ENCODE data around the gene RABL6.
"Not testable (repeated sequence)": the region's sequence is repeated elsewhere in the genome, so short reads cannot be mapped to it uniquely, and the experiment has no call there.

RABL6 gene

GRCh38 chr9:136795000-136795348, 12.8 kb upstream of the RABL6 start:
- DNase-seq: no peak

DNA sequence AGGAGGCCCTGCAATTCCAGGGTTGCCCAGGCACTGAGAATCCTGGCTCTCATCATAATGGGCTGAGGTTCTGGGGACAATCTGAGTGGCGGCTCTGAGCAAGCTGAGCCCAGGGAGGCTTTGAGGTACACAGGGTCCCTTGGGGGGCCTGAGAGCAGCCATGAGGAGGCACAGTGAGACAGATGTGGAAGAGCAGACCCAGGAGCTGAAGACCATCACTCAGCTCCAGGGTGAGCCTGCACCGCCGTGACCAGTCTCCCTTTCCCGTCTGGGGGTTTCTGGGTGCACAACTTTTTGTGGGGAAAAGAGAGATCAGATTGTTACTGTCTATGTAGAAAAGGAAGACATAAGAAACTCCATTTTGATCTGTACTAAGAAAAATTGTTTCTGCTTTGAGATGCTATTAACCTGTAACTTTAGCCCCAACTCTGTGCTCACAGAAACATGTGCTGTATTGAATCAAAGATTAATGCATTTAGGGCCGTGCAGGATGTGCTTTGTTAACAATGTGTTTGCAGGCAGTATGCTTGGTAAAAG, 11.4 kb upstream of the RABL6 start, which contains the start of gene CCDC183:
Gene CCDC183 (plus strand): TSS at position 101 of the 537 bp plus-strand sequence. CDS start 60 bp downstream, at position 161.
- no peak for DNase-seq

- peak; percentile 39 for DNase-seq
Observed at GRCh38 chr9:136796775-136797347, 10.9 kb upstream of the RABL6 start.

DNA sequence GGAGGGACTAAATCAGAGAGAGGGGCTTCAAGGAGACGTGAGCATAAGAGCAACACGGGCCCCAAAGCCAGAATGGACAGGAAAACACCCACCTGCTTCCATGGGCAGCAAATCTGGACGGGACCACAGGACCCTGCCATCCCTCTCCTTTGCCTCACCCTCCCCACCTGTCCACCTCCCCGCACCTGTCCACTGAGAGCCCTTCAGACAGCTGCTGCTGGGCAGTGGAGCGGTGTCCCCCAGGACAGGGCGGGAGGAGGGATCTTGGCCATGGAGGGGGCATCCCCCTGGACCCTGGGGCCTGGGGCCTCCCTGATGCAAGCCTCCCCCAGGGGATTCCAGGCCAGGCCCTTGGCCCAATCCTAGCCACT, 9.1 kb upstream of the RABL6 start:
- no peak for DNase-seq

GRCh38 chr9:136799079-136799853, 8.5 kb upstream of the RABL6 start:
- no peak for DNase-seq

DNA sequence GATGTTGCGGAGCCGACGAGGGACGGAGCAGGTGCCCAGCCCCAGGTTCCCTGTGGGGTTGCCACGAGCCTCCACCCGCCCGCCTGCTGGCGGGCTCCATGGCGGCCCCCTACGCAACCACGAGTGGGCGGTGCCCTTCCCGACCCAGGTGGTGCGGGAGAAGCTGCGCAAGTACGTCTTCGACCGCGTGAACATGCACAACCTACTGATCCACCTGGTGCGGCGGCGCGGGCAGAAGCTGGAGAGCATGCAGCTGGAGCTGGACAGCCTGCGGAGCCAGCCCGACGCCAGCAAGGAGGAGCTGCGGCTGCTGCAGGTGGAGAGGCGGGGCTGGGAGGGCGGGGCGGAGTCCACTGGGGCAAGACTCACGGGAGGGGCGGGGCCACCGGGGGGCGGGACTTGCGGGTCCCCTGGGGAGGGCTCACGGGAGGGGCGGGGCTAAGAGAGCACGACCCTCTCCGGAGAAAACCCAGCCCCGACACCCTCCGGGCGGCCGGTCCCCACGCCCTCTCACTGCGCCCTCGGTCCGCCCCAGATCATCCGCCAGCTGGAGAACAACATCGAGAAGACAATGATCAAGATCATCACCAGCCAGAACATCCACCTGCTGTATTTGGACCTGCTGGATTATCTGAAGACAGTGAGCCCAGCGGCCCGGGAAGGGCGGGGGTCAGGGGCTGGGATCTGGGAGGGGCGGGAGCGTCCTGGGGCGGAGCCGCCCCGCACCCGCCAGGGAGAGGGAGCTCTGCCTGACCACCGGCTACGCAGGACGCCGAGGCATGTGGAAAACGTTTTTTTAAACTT, 7.7 kb upstream of the RABL6 start:
- peak; percentile 34 for DNase-seq

GRCh38 chr9:136802321-136802720, 5.4 kb upstream of the RABL6 start:
- DNase-seq: no peak

DNA sequence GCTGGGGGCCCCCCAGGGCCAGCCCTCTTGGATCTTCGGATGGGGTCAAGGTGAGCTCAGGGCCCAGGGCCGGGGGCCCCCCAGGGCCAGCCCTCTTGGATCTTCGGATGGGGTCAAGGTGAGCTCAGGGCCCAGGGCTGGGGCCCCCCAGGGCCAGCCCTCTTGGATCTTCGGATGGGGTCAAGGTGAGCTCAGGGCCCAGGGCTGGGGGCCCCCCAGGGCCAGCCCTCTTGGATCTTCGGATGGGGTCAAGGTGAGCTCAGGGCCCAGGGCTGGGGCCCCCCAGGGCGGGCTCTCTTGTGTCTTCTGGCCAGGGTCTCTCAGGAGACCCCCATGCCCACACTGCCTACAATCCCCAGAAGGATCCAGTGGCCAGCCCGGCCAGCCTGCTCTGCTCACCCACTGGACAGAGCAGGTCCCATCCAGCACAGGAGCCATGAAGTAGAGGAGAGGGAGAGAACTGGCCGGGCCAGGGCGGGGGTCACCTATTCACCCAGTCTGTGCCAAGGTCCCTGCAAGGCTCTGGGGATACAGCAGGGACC, 4.7 kb upstream of the RABL6 start:
- DNase-seq: not testable (repeated sequence)

DNA sequence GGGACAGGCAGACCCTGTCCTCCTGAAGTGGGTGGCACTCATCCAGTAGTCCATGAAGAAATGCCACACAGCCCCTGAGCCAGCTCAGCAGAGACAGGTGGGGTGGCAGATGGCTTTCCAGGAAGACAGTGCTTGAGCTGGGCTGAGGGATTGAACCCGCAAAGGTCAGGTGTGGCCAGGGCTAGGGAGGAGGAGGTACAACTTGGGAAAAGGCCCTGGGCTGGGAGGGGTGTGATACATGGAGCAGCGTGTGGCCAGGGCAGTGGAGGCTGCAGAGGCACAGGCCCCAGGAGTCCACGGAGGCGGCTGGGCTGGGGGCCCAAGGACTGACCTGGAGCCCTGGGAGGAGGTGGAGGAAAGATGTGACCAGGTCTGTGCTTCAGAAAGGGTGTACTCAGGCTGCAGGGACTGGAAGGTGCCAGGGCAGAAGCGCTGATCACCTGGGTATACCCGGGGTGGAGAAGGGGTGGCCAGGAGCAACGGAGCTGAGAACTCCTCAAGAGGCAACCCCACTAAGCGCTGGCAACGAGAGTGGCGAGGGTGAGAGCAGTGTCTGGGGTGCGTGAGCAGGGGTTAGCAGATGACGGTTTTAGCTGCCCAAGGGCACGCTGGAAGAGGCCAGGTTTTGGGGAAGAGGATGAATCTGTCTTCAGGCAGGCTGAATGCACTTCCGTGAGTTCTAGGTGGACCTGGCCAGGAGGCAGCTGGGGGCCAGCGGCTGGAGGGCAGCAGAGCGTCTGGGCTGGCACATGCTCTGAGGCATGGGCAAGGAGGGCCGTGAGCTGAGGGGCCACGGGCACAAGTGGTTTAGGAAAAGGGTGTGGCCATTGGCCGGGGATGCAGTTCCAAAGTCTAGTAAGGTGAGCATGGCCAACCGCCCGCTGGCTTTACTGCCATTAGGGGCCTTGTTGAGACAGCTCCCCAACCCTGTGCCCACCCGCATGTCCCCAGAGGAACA, 3.9 kb upstream of the RABL6 start:
- no peak for DNase-seq

DNA sequence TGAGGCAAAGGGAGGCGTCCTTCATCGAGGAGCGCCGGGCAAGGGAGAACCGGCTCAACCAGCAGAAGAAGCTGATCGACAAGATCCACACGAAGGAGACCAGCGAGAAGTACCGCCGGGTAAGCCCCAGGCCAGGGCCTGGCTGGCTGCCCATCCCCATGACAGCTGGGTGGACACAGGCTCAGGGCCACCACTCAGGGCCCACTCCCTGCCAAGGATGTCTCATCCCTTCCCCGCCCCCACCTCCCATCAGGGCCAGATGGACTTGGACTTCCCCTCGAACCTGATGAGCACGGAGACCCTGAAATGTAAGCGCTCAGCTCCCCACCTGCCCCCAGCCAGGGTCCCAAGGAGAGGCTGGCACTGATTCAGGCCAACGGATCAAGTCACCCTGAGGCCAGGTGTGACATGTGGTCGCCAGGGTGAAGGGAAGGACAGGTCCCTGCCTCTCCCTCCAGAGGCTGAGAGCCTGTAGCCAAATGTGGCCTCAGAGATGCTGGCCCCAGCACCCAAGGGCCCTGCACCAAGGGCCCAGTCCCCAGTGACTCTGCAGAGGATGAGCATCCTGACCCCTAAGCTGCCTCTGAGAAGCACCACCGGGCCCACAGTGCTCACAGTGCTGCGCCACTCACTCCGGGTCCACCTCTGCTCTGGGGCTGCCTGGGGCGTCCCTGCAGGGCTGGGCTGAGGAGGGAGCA, 3.1 kb upstream of the RABL6 start:
- no peak for DNase-seq

DNA sequence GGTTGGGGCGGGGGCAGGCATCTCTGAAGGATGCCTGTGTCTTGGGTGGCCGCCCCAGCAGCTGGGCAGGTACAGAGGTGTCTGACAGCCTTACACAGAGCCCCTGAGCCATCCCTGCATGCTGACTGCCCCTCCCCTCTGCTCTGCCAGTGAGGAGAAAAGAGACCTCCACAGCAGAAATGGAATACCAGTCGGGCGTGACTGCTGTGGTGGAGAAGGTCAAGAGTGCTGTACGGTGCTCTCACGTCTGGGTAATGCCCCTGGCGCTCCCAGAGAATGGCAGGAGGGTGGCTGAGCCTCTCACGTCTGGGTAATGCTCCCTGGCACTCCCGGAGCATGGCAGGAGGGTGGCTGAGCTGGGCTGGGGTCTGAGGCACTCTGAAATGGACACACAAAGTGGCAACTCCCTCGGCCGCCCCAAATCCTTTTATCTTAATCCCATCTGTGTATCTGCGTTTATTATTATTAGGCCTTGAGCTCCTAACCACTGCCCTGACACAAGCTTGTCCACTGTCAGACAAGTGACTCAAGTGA, 2.5 kb upstream of the RABL6 start:
- no peak for DNase-seq

- DNase-seq: no peak
Observed at GRCh38 chr9:136806067-136806466, 1.7 kb upstream of the RABL6 start.

- DNase-seq: no peak
Observed at GRCh38 chr9:136806631-136807201, 1.0 kb upstream of the RABL6 start.

- DNase-seq: no peak
Observed at GRCh38 chr9:136808075-136808805, 492 bp downstream of the RABL6 start.

GRCh38 chr9:136808806-136809158, 1.0 kb downstream of the RABL6 start:
- peak; percentile 23 for DNase-seq

GRCh38 chr9:136814725-136815421, 7.1 kb downstream of the RABL6 start:
- no peak for DNase-seq

DNA sequence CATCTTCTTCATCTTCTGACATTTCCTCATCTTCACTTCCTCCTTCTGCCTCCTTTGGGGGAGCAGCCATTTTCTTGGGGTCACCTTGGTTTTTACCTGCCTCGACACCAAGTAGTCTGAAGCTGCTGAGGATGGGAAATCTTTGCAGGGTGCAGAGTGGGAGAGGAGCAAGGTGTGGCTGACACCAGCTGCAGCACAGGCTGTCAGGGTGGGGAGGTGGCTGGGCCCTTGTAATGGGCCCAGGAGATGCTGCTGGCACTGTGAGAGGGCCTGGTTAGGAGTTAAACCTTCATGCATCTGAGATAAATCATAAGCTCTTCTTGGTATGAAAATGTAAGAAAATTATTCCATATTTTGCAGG, 7.7 kb downstream of the RABL6 start:
- DNase-seq: no peak

DNA sequence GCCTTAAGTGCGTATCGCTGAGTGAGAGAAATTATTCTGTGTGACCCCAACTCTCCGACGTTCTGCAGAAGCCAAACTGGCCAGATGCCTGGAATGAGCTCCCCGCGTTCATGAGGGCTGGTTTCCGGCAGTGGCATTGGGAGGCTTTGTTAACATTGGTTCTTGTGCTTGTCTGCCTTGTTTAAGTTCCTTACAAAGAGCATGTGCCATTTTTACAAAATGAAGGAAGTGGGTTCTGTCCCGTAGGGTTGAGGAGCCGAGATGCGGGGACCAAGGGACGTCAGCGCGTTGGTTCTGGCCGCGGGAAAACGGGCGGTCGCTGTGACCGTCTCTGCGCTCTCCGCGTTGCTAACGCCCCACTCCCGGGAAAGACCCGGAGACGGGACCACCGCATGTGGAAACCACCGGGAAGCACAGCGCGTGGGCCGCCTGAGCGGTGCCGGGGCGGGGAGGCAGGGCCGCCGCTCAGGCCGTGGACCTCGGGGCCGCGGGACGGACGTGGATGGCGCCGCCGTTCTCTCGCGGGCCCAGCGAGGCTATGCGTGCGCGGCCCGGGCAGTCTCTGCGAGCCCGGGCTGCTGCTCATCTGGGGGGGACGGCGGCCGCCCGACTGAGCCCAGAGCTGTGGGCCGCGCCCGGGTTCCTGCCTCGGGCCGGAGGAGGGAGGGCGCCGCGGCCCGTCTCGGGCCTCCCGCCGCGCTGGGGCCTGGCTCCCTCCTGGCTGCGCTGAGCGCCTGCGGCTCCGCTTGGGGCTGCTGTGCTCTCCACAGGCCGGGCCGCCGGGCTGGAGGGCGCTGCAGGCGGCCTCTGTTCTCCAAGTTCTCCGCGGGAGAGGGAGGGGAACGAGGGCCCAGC, 13.4 kb downstream of the RABL6 start:
- peak; percentile 38 for DNase-seq

Data from fibroblast of skin of back (primary cell).